HepG2 (cell line): ENCODE results near the gene YPEL3. TPM values are rescaled to one million over a fixed set of nuclear protein-coding genes. Genes with fewer than 3 reads are reported as not detected.
A peak's percentile ranks its signal among the peaks of the same experiment; 100 is the strongest.

ENCODE experiments used
- BRD4 ChIP-seq: sonication (generic); formaldehyde crosslinking; IDR thresholded peaks from 2 replicates; pipeline ENCODE4 v1.4.0; 2020; ENCODE audit warnings: missing genetic modification reagents
- CBX5 ChIP-seq: sonication (generic); formaldehyde crosslinking; IDR thresholded peaks from 2 replicates; pipeline ENCODE4 v1.4.0; 2020; ENCODE audit warnings: missing genetic modification reagents, borderline replicate concordance
- FOSL2 ChIP-seq: sonication (generic); formaldehyde crosslinking; IDR thresholded peaks from 2 replicates; pipeline ENCODE4 v1.4.0; 2020; ENCODE audit warnings: missing genetic modification reagents
- HDAC2 ChIP-seq: sonication (generic); formaldehyde crosslinking; IDR thresholded peaks from 2 replicates; pipeline ENCODE4 v1.4.0; 2020; ENCODE audit warnings: missing genetic modification reagents
- NFKB2 ChIP-seq: sonication (generic); formaldehyde crosslinking; IDR thresholded peaks from 2 replicates; pipeline ENCODE4 v1.4.0; 2020; ENCODE audit warnings: missing genetic modification reagents, borderline replicate concordance
- PTBP1 ChIP-seq: fragments of 200-400 bp; formaldehyde crosslinking; IDR thresholded peaks from 2 replicates; pipeline ENCODE4 v1.6.1; 2018; ENCODE audit warnings: low read length, low read depth; ENCODE audit not compliant: poor library complexity, severe bottlenecking
- RARG ChIP-seq: sonication (generic); formaldehyde crosslinking; IDR thresholded peaks from 2 replicates; pipeline ENCODE4 v1.4.0; 2020; ENCODE audit warnings: low read depth, mild to moderate bottlenecking, missing genetic modification reagents
- RBM39 ChIP-seq: fragments of 200-400 bp; formaldehyde crosslinking; IDR thresholded peaks from one replicate; pipeline ENCODE4 v1.6.1; 2018; ENCODE audit warnings: antibody characterized with exemption, mild to moderate bottlenecking, low read depth, low read length; ENCODE audit not compliant: poor library complexity, severe bottlenecking
- RNF2 ChIP-seq: fragments of 450-650 bp; conservative IDR thresholded peaks from 2 replicates; pipeline ENCODE4 v1.6.1; 2016; ENCODE audit warnings: low read depth
- SATB2 ChIP-seq: sonication (generic); formaldehyde crosslinking; IDR thresholded peaks from 2 replicates; pipeline ENCODE4 v1.5.0; 2020; ENCODE audit warnings: missing genetic modification reagents
- SOX6 ChIP-seq, 2 experiments: fragments of 450-650 bp in 1 of 2; sonication (generic) in 1 of 2; formaldehyde crosslinking in 1 of 2; IDR thresholded peaks; 2 replicates each; pipeline versions ENCODE4 v1.4.0 to v1.6.1; 2017 to 2020; ENCODE audit warnings: antibody characterized with exemption in 1 of 2, mild to moderate bottlenecking in 1 of 2, missing genetic modification reagents in 1 of 2
- TAF15 ChIP-seq: fragments of 200-400 bp; formaldehyde crosslinking; IDR thresholded peaks from one replicate; pipeline ENCODE4 v1.6.1; 2018; ENCODE audit warnings: mild to moderate bottlenecking, low read depth, low read length; ENCODE audit not compliant: poor library complexity, severe bottlenecking
- TRIM24 ChIP-seq: sonication (generic); formaldehyde crosslinking; IDR thresholded peaks from 2 replicates; pipeline ENCODE4 v1.8.0; 2022; ENCODE audit warnings: mild to moderate bottlenecking, missing genetic modification reagents
- TSC22D2 ChIP-seq: sonication (generic); formaldehyde crosslinking; IDR thresholded peaks from 2 replicates; pipeline ENCODE4 v1.5.1; 2020; ENCODE audit warnings: missing genetic modification reagents, mild to moderate bottlenecking, borderline replicate concordance
- ZBTB7B ChIP-seq: sonication (generic); formaldehyde crosslinking; IDR thresholded peaks from 2 replicates; pipeline ENCODE4 v1.4.0; 2020; ENCODE audit warnings: missing genetic modification reagents
- ZKSCAN5 ChIP-seq: sonication (generic); formaldehyde crosslinking; IDR thresholded peaks from 2 replicates; pipeline ENCODE4 v1.5.1; 2020; ENCODE audit warnings: mild to moderate bottlenecking, missing genetic modification reagents
- ZNF350 ChIP-seq: sonication (generic); formaldehyde crosslinking; IDR thresholded peaks from 2 replicates; pipeline ENCODE4 v1.4.0; 2020; ENCODE audit warnings: mild to moderate bottlenecking, low read depth, missing genetic modification reagents, borderline replicate concordance
- ZNF614 ChIP-seq: IDR thresholded peaks from 2 replicates; pipeline ENCODE4 v1.6.1; 2018; ENCODE audit warnings: missing biosample characterization, missing genetic modification reagents, inconsistent platforms, borderline replicate concordance
- ZNF724P ChIP-seq: sonication (generic); formaldehyde crosslinking; IDR thresholded peaks from 2 replicates; pipeline ENCODE4 v1.8.0; 2022; ENCODE audit warnings: missing genetic modification reagents, borderline replicate concordance
- ZNF747 ChIP-seq: sonication (generic); formaldehyde crosslinking; IDR thresholded peaks from 2 replicates; pipeline ENCODE4 v1.8.1; 2023; ENCODE audit warnings: missing genetic modification reagents, mild to moderate bottlenecking, borderline replicate concordance
- ZNF841 ChIP-seq: sonication (generic); formaldehyde crosslinking; IDR thresholded peaks from 2 replicates; pipeline ENCODE4 v1.8.1; 2023; ENCODE audit warnings: missing genetic modification reagents, borderline replicate concordance
- ZNF891 ChIP-seq: sonication (generic); formaldehyde crosslinking; IDR thresholded peaks from 2 replicates; pipeline ENCODE4 v1.5.0; 2020; ENCODE audit warnings: mild to moderate bottlenecking, missing genetic modification reagents
- polyA plus RNA-seq, 8 experiments: library from polyadenylated mRNA; depleted of rRNA in 3 of 8; stranded (reverse) in 7 of 8; unstranded in 1 of 8; fragments of >200 nt; fragmentation: Illumina TruSeq in 4 of 8; extraction: Trizol in 4 of 8; gene quantifications; 2 replicates each; pipeline versions ENCODE4 v1.2.1 to v1.2.3, GENCODE V29; 2011 to 2016; ENCODE audit warnings: low read depth in 4 of 8, missing spikeins in 1 of 8, mixed read lengths in 1 of 8; ENCODE audit not compliant: insufficient read depth in 1 of 8
- total RNA-seq, 5 experiments: library from RNA; depleted of rRNA; stranded (reverse); fragments of >200 nt; fragmentation: Illumina TruSeq; extraction: Trizol; gene quantifications; 2 replicates each; pipeline ENCODE4 v1.2.3, GENCODE V29; 2016; ENCODE audit warnings: low read depth in 1 of 5
- TF ChIP-seq, protein P1 (sequence below): sonication (generic); formaldehyde crosslinking; IDR thresholded peaks from 2 replicates; pipeline ENCODE4 v1.5.1; 2020; ENCODE audit warnings: missing genetic modification reagents, mild to moderate bottlenecking, borderline replicate concordance
- TF ChIP-seq, protein P2 (sequence below): sonication (generic); formaldehyde crosslinking; IDR thresholded peaks from 2 replicates; pipeline ENCODE4 v1.4.0; 2020; ENCODE audit warnings: missing genetic modification reagents
- TF ChIP-seq, protein P3 (sequence below): sonication (generic); formaldehyde crosslinking; IDR thresholded peaks from 2 replicates; pipeline ENCODE4 v1.9.0; 2022; ENCODE audit warnings: low read depth, missing genetic modification reagents

YPEL3 gene
- total and polyA plus RNA-seq, 2 of the 13 experiments (the other 11 are each of a cell fraction or from before 2014, with no cell fraction given) = 5.4 to 47.0 TPM

DNA sequence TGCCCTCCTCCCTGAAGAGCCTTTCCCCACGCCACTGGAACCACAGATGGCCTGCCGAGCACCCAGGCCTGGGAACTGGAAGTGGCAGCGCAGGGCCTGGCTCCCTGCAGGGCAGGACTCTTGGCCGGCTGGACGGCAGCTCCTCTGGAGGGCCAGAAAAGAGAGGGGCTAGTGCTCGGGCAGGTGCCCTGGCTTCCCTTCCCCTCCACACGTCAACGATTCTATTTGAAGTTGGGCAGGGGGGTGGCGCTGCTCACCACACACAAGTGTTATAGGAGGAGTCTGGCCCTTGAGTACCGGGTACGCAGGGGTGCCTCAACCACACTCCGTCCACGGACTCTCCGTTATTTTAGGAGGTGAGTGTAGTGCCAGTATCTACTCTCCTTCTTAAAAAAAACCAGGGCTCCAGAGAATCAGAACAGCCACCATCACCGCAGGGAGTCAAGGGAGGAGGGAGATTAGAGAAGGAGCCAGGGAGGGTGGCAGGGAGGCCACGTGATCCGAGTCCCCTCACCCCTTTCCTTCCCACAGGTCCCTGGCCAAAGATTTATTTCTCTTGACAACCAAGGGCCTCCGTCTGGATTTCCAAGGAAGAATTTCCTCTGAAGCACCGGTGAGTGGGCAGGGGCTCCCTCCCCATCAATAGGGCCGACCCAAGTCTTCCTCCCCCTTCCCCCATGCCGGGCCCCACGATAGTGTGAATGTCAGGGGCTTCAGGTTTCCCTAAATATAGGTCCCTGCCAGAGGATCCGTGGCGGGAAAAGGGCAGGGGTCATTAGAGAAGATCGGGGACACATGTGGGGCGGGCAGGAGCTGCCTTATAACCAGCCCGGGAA lies 31.9 kb downstream of the YPEL3 start (continued):
- TF ChIP-seq ZBTB7B (CRISPR knock-in tag) (peak; percentile 80), SOX6 (IDR thresholded peaks at IDR 0.05) (no peak), SOX6 (CRISPR knock-in tag; IDR thresholded peaks at IDR 0.05) (peak; percentile 66), ZNF747 (no peak; the same call in 1 of the 2 replicates), RNF2 (no peak), ZNF350 (CRISPR knock-in tag) (peak; percentile 72), CBX5 (CRISPR knock-in tag) (peak; percentile 47; the same call in 1 of the 2 replicates), ZKSCAN5 (CRISPR knock-in tag) (peak; percentile 68; the same call in 1 of the 2 replicates), ZNF724P (CRISPR knock-in tag) (peak; percentile 63; the same call in 1 of the 2 replicates), BRD4 (CRISPR knock-in tag) (peak; percentile 42; the same call in 1 of the 2 replicates), PTBP1 (peak; percentile 58), ZNF614 (peak; percentile 85; the same call in 1 of the 2 replicates), RARG (CRISPR knock-in tag) (peak; percentile 26; the same call in 1 of the 2 replicates), HDAC2 (CRISPR knock-in tag) (no peak; the same call in 1 of the 2 replicates), TSC22D2 (CRISPR knock-in tag) (no peak), RBM39 (peak; percentile 73), ZNF841 (no peak), SATB2 (CRISPR knock-in tag) (no peak), TRIM24 (CRISPR knock-in tag) (no peak), FOSL2 (no peak), NFKB2 (CRISPR knock-in tag) (peak; percentile 76; the same call in 1 of the 2 replicates), TAF15 (no peak), ZNF891 (no peak)
- TF ChIP-seq, protein P1, sequence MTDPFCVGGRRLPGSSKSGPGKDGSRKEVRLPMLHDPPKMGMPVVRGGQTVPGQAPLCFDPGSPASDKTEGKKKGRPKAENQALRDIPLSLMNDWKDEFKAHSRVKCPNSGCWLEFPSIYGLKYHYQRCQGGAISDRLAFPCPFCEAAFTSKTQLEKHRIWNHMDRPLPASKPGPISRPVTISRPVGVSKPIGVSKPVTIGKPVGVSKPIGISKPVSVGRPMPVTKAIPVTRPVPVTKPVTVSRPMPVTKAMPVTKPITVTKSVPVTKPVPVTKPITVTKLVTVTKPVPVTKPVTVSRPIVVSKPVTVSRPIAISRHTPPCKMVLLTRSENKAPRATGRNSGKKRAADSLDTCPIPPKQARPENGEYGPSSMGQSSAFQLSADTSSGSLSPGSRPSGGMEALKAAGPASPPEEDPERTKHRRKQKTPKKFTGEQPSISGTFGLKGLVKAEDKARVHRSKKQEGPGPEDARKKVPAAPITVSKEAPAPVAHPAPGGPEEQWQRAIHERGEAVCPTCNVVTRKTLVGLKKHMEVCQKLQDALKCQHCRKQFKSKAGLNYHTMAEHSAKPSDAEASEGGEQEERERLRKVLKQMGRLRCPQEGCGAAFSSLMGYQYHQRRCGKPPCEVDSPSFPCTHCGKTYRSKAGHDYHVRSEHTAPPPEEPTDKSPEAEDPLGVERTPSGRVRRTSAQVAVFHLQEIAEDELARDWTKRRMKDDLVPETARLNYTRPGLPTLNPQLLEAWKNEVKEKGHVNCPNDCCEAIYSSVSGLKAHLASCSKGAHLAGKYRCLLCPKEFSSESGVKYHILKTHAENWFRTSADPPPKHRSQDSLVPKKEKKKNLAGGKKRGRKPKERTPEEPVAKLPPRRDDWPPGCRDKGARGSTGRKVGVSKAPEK (CRISPR knock-in tag) = no peak
- TF ChIP-seq, protein P2, sequence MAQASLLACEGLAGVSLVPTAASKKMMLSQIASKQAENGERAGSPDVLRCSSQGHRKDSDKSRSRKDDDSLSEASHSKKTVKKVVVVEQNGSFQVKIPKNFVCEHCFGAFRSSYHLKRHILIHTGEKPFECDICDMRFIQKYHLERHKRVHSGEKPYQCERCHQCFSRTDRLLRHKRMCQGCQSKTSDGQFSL = 0 out of 2 replicates have a peak, but pooled peaks have one; percentile 39
- TF ChIP-seq, protein P3, sequence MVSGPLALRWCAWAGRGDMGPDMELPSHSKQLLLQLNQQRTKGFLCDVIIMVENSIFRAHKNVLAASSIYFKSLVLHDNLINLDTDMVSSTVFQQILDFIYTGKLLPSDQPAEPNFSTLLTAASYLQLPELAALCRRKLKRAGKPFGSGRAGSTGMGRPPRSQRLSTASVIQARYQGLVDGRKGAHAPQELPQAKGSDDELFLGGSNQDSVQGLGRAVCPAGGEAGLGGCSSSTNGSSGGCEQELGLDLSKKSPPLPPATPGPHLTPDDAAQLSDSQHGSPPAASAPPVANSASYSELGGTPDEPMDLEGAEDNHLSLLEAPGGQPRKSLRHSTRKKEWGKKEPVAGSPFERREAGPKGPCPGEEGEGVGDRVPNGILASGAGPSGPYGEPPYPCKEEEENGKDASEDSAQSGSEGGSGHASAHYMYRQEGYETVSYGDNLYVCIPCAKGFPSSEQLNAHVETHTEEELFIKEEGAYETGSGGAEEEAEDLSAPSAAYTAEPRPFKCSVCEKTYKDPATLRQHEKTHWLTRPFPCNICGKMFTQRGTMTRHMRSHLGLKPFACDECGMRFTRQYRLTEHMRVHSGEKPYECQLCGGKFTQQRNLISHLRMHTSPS (CRISPR knock-in tag) = peak; percentile 25; the same call in 1 of the 2 replicates
